K562 (cell line): Measurements from ENCODE around the gene ZMYND8. TPM values are rescaled to one million over a fixed set of nuclear protein-coding genes. Genes with fewer than 3 reads are reported as not detected.

ENCODE experiments used
- ATAC-seq: fragments of 200-7000 bp; cut with Tn5 transposase; 3 replicates; pipeline ENCODE4 v1.9.1; 2020; ENCODE audit warnings: moderate library complexity
- BruUV-seq: library from RNA; stranded (reverse); fragments of 400-500 nt; replicated peaks from 2 replicates; lab custom pipeline; 2021; lab: Mats Ljungman, UMichigan
- CTCF ChIA-PET: fragments of 300-600 bp; formaldehyde crosslinking; extraction: SDS; loops from one replicate; lab custom pipeline; 2021; ENCODE audit warnings: low intra/inter-chr PET ratio; lab: Yijun Ruan, JAX
- POLR2A ChIA-PET: fragments of 300-600, 350-650 bp; sonication (Branson Sonifier 250); formaldehyde crosslinking; extraction: SDS; loops from one replicate; lab custom pipeline; 2021; ENCODE audit warnings: antibody characterized with exemption, inconsistent platforms; lab: Yijun Ruan, JAX
- DNase-seq, 4 experiments: peaks; one replicate each; pipeline versions ENCODE4 v3.0.0 to v3.0.0-alpha.2; 2011 to 2018; ENCODE audit warnings: low spot score in 3 of 4, mixed read lengths in 3 of 4; ENCODE audit errors: extremely low read depth in 1 of 4
- FAIRE-seq: peaks from 2 replicates; lab custom pipeline; 2011; peaks lifted over from hg19 to GRCh38; lab: Jason Lieb, UNC
- H2AFZ ChIP-seq: 2 replicates; pipeline ENCODE4 v1.6.0; 2011; ENCODE audit warnings: low read depth, low read length, control low read depth, inconsistent platforms
- H3K27ac ChIP-seq: fragments of 200-600 bp; 3 replicates; pipeline ENCODE4 v1.8.0; 2011; ENCODE audit warnings: low read depth, mild to moderate bottlenecking, control low read depth, inconsistent platforms, low read length, moderate library complexity, mixed read lengths; ENCODE audit errors: extremely low read depth
- H3K27me3 ChIP-seq, 2 experiments: fragments of 300-600 bp in 1 of 2; 2 replicates in 1 of 2; 3 replicates in 1 of 2; pipeline versions ENCODE4 v1.6.0 to v1.8.0; 2011; ENCODE audit warnings: inconsistent platforms in 2 of 2, low read length in 2 of 2, mild to moderate bottlenecking in 1 of 2, mixed read lengths in 1 of 2, moderate library complexity in 1 of 2; ENCODE audit not compliant: control insufficient read depth in 2 of 2, insufficient read depth in 2 of 2
- H3K36me3 ChIP-seq: fragments of 300-600 bp; 3 replicates; pipeline ENCODE4 v1.8.0; 2011; ENCODE audit warnings: mild to moderate bottlenecking, low read length, inconsistent platforms; ENCODE audit not compliant: control insufficient read depth, insufficient read depth
- H3K4me1 ChIP-seq, 2 experiments: fragments of 200-600 bp in 1 of 2; replicated peaks in 1 of 2; 2 replicates in 1 of 2; 3 replicates in 1 of 2; pipeline versions ENCODE4 v1.5.1 to v1.8.0; 2011; ENCODE audit warnings: inconsistent platforms in 2 of 2, low read length in 2 of 2, mild to moderate bottlenecking in 1 of 2, mixed read lengths in 1 of 2, moderate library complexity in 1 of 2; ENCODE audit not compliant: control insufficient read depth in 2 of 2, insufficient read depth in 2 of 2
- H3K4me2 ChIP-seq: 2 replicates; pipeline ENCODE4 v1.6.1; 2011; ENCODE audit warnings: low read length, control low read depth, inconsistent platforms, mixed read lengths; ENCODE audit not compliant: insufficient read depth
- H3K4me3 ChIP-seq: fragments of 200-600 bp; sonication (generic), shearing (Covaris generic); 2 replicates; pipeline ENCODE4 v1.5.1; 2016; ENCODE audit warnings: control low read depth, inconsistent platforms
- H3K79me2 ChIP-seq: fragments of 200-600 bp; 3 replicates; pipeline ENCODE4 v1.8.0; 2011; ENCODE audit warnings: low read length, inconsistent platforms; ENCODE audit not compliant: control insufficient read depth, insufficient read depth
- H3K9ac ChIP-seq, 2 experiments: 2 replicates each; pipeline versions ENCODE4 v1.6.0 to v1.6.1; 2011; ENCODE audit warnings: low read depth in 2 of 2, low read length in 2 of 2, control low read depth in 1 of 2, inconsistent platforms in 1 of 2, mild to moderate bottlenecking in 1 of 2, mixed read lengths in 1 of 2; ENCODE audit not compliant: insufficient read depth in 1 of 2
- H3K9me1 ChIP-seq: one replicate; pipeline ENCODE4 v1.6.0; 2011; ENCODE audit warnings: inconsistent platforms, mild to moderate bottlenecking, low read length, moderate library complexity; ENCODE audit not compliant: control insufficient read depth, insufficient read depth
- H3K9me3 ChIP-seq: replicated peaks from 2 replicates; pipeline ENCODE4 v1.5.1; 2011; ENCODE audit warnings: low read depth, low read length, inconsistent platforms; ENCODE audit not compliant: control insufficient read depth, insufficient read depth
- H4K20me1 ChIP-seq: replicated peaks from 2 replicates; pipeline ENCODE4 v1.6.1; 2011; ENCODE audit warnings: low read length, inconsistent platforms, mixed read lengths; ENCODE audit not compliant: control insufficient read depth, insufficient read depth
- BACH1 ChIP-seq: fragments of 200-800 bp; sonication (Bioruptor generic); IDR thresholded peaks from 2 replicates; pipeline ENCODE4 v1.6.1; 2016; ENCODE audit warnings: missing genetic modification characterization, missing compliant biosample characterization
- KLF16 ChIP-seq: IDR thresholded peaks from 2 replicates; pipeline ENCODE4 v1.6.1; 2016; ENCODE audit warnings: antibody characterized with exemption
- MED1 ChIP-seq: sonication (generic); formaldehyde crosslinking; IDR thresholded peaks from 2 replicates; pipeline ENCODE4 v1.8.1; 2023; ENCODE audit warnings: missing genetic modification reagents, borderline replicate concordance
- NFE2 ChIP-seq: IDR thresholded peaks from 2 replicates; pipeline ENCODE4 v1.6.1; 2014; ENCODE audit warnings: antibody characterized with exemption, low read depth
- NRF1 ChIP-seq, 2 experiments: fragments of 450-650 bp; IDR thresholded peaks in 1 of 2; conservative IDR thresholded peaks in 1 of 2; 2 replicates each; pipeline ENCODE4 v1.6.1; 2014; ENCODE audit warnings: mild to moderate bottlenecking in 2 of 2
- RBM22 ChIP-seq: fragments of 200-400 bp; formaldehyde crosslinking; IDR thresholded peaks from 2 replicates; pipeline ENCODE4 v1.6.1; 2018; ENCODE audit warnings: low read length, low read depth; ENCODE audit not compliant: poor library complexity, severe bottlenecking
- SAFB2 ChIP-seq: fragments of 200-400 bp; formaldehyde crosslinking; IDR thresholded peaks from 2 replicates; pipeline ENCODE4 v1.6.1; 2018; ENCODE audit warnings: borderline replicate concordance, low read length, low read depth, moderate library complexity; ENCODE audit not compliant: severe bottlenecking
- TCF7L2 ChIP-seq: fragments of 150-350 bp; IDR thresholded peaks from 2 replicates; pipeline ENCODE4 v1.6.1; 2016; ENCODE audit warnings: low read depth, mild to moderate bottlenecking, low read length, moderate library complexity
- ZBTB7A ChIP-seq: IDR thresholded peaks from 2 replicates; pipeline ENCODE4 v1.6.1; 2011; ENCODE audit warnings: low read depth, mild to moderate bottlenecking, low read length, moderate library complexity, borderline replicate concordance; ENCODE audit not compliant: control insufficient read depth
- ZFPM2 ChIP-seq: fragments of 250-450 bp; sonication (Bioruptor Pico); IDR thresholded peaks from 2 replicates; pipeline ENCODE4 v1.5.1; 2022; ENCODE audit warnings: mild to moderate bottlenecking
- WGBS: fragments of 100-300 bp; shearing (Covaris generic); methylation state at CpG from one replicate; pipeline ENCODE4 v1.1.6; 2016; ENCODE audit warnings: low coverage, mixed read lengths; ENCODE audit not compliant: insufficient coverage; ENCODE audit errors: missing lambda C conversion rate; 5-methylcytosine and 5-hydroxymethylcytosine counted together
- in situ Hi-C: fragments of 300-500 bp; cut with MboI; formaldehyde crosslinking; loops from 4 replicates; pipeline ENCODE4 v1.15.0; 2018; ENCODE audit warnings: inconsistent platforms, mixed read lengths
- intact Hi-C: fragments of 100-400 bp; cut with micrococcal nuclease; formaldehyde crosslinking; loops from 2 replicates; pipeline ENCODE4 v1.14.2; 2022
- polyA plus RNA-seq, 8 experiments: library from polyadenylated mRNA; depleted of rRNA in 4 of 8; stranded (reverse) in 5 of 8; unstranded in 3 of 8; fragments of >200 nt; fragmentation: Nextera tagmentation in 2 of 8; fragmentation: Illumina TruSeq in 1 of 8; extraction: Ambion mirVana in 2 of 8; extraction: Trizol in 1 of 8; gene quantifications; 2 replicates each; pipeline versions ENCODE4 v1.2.1 to v1.2.3, GENCODE V29; 2011 to 2014; ENCODE audit warnings: inconsistent platforms in 1 of 8, missing spikeins in 1 of 8
- total RNA-seq, 7 experiments: library from RNA; depleted of rRNA in 6 of 7; stranded (reverse); fragments of >200 nt in 6 of 7; fragmentation: Illumina TruSeq in 2 of 7; extraction: Trizol in 2 of 7; gene quantifications; 2 replicates each; pipeline versions ENCODE4 v1.2.1 to v1.2.3, GENCODE V29; 2011 to 2021; ENCODE audit warnings: low replicate concordance in 1 of 7

ZMYND8 gene
- total and polyA plus RNA-seq, 9 of the 15 experiments (the other 6 are each of a cell fraction or from before 2014, with no cell fraction given) = 31.8 to 148 (median 71.9) TPM

DNA sequence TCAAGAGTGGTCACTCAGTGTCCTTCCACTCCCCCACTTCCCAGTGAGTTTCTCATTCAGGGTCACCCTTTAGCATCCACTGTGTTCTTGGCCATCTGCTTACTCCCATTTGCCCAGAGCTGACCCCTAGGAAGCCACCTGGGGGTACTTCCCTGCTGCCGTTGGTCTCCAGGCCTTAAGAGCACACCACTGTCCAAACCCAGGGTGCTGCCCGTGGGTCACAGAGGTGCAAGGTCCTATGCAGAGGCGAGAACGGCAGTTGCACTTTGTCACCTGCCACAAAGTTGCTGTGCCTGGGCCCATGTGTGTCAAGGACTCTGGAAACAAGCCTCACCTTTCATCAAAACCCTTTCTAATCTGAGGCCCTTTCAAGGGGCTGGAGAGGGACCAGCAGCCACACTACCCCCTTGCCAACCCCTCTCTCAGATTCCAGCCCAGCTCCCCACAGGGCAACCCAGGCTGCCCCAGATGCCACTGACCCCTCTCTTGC, 191.1 kb downstream of the ZMYND8 start:
- peaks cover 36 to 53% of the 10 kb centered on the region in 2 experiments for H3K27me3 ChIP-seq
- intact Hi-C loops (no loop called here), in situ Hi-C loops (no loop called here)
- no peak overlapping the region for H2AFZ ChIP-seq
- 0% methylated on average over 4 of the region's 4 CpGs for WGBS
- H3K9me1 ChIP-seq = no peaks in the 10 kb centered on the region
- BruUV-seq = no TSS peak
- no peaks in the 10 kb centered on the region; a peak in 1 of 5 replicates for H3K4me1 ChIP-seq
- no peak overlapping the region for H3K27ac ChIP-seq
- no peak overlapping the region for H3K4me2 ChIP-seq
- TF ChIP-seq NFE2 (no peak), SAFB2 (no peak), ZFPM2 (CRISPR knock-in tag) (no peak), MED1 (no peak), KLF16 (no peak), BACH1 (tag) (no peak), ZBTB7A (no peak), TCF7L2 (no peak), NRF1 (conservative IDR thresholded peaks at IDR 0.05 in 1 of 2, IDR thresholded peaks at IDR 0.05 in 1 of 2) (no peak), RBM22 (no peak)
- FAIRE-seq = no peak
- POLR2A ChIA-PET = interaction anchor here (0.5 kb wide), 1 partner anchor 68 kb away, joined by 3 read pairs; no protein-coding TSS in a partner anchor
- no peaks in the 10 kb centered on the region for H3K9me3 ChIP-seq
- no peak overlapping the region for H3K4me3 ChIP-seq
- no peaks in the 10 kb centered on the region for H3K79me2 ChIP-seq
- peak overlapping the region in 1 of 2 experiments; percentile 26; a peak in 1 of 4 replicates for H3K9ac ChIP-seq
- no peaks in the 10 kb centered on the region for H4K20me1 ChIP-seq
- CTCF ChIA-PET = no interaction called here
- ATAC-seq = no peak
- DNase-seq = no peak
- H3K36me3 ChIP-seq = no peaks in the 10 kb centered on the region
